IMR-90 (cell line): ENCODE results near the gene EPOP. TPM values are rescaled to one million over a fixed set of nuclear protein-coding genes. Genes with fewer than 3 reads are reported as not detected.

Source experiments
- ATAC-seq: fragments of 200-7000 bp; cut with Tn5 transposase; 2 replicates; pipeline ENCODE4 v1.9.1; 2020; ENCODE audit warnings: low read depth, mild to moderate bottlenecking, moderate library complexity
- BruUV-seq: library from RNA; stranded (reverse); fragments of 400-500 nt; replicated peaks from 2 replicates; lab custom pipeline; 2021; lab: Mats Ljungman, UMichigan
- CTCF ChIA-PET: fragments of 300-600 bp; formaldehyde crosslinking; extraction: SDS; loops from one replicate; lab custom pipeline; 2021; ENCODE audit warnings: antibody characterized with exemption; lab: Yijun Ruan, JAX
- POLR2A ChIA-PET: fragments of 300-600 bp; sonication (Branson Sonifier 250); formaldehyde crosslinking; loops from one replicate; lab custom pipeline; 2022; ENCODE audit warnings: antibody characterized with exemption; ENCODE audit not compliant: unreplicated experiment; lab: Charles Lee
- DNase-seq: peaks from one replicate; pipeline ENCODE4 v3.0.0; 2013
- H2AFZ ChIP-seq: replicated peaks from 2 replicates; pipeline ENCODE3; 2013; ENCODE audit warnings: low read length, mild to moderate bottlenecking; ENCODE audit not compliant: poor library complexity
- H2AK5ac ChIP-seq: 2 replicates; pipeline ENCODE4 v1.6.1; 2013; ENCODE audit warnings: low read depth, low read length, inconsistent platforms
- H2AK9ac ChIP-seq: replicated peaks from 2 replicates; pipeline ENCODE3; 2013; ENCODE audit warnings: mild to moderate bottlenecking, low read depth, low read length, moderate library complexity; ENCODE audit not compliant: poor library complexity
- H2BK120ac ChIP-seq: 2 replicates; pipeline ENCODE4 v1.6.1; 2013; ENCODE audit warnings: low read depth, low read length, inconsistent platforms
- H2BK15ac ChIP-seq: 3 replicates; pipeline ENCODE4 v1.6.1; 2013; ENCODE audit warnings: low read depth, low read length, inconsistent platforms
- H2BK20ac ChIP-seq: 2 replicates; pipeline ENCODE4 v1.6.1; 2013; ENCODE audit warnings: low read depth, mild to moderate bottlenecking, inconsistent platforms, low read length, moderate library complexity
- H2BK5ac ChIP-seq: 2 replicates; pipeline ENCODE4 v1.6.1; 2013; ENCODE audit warnings: mild to moderate bottlenecking, low read depth, low read length, inconsistent platforms; ENCODE audit not compliant: poor library complexity, severe bottlenecking
- H3K14ac ChIP-seq: replicated peaks from 2 replicates; pipeline ENCODE4 v1.6.1; 2013; ENCODE audit warnings: low read depth, low read length, inconsistent platforms
- H3K18ac ChIP-seq: 2 replicates; pipeline ENCODE4 v1.6.1; 2013; ENCODE audit warnings: low read depth, low read length, control low read depth
- H3K23ac ChIP-seq: 2 replicates; pipeline ENCODE4 v1.6.1; 2013; ENCODE audit warnings: low read depth, low read length, inconsistent platforms
- H3K27ac ChIP-seq: 2 replicates; pipeline ENCODE4 v1.5.1; 2013; ENCODE audit warnings: mild to moderate bottlenecking, control low read depth, low read length; ENCODE audit not compliant: insufficient read depth
- H3K27me3 ChIP-seq: 2 replicates; pipeline ENCODE4 v1.6.1; 2013; ENCODE audit warnings: low read length; ENCODE audit not compliant: control insufficient read depth, insufficient read depth
- H3K36me3 ChIP-seq: 2 replicates; pipeline ENCODE4 v1.6.1; 2013; ENCODE audit warnings: low read length, mixed read lengths; ENCODE audit not compliant: control insufficient read depth, insufficient read depth
- H3K4ac ChIP-seq: 2 replicates; pipeline ENCODE4 v1.6.1; 2013; ENCODE audit warnings: low read depth, low read length, inconsistent platforms
- H3K4me1 ChIP-seq: 2 replicates; pipeline ENCODE4 v1.6.1; 2013; ENCODE audit warnings: low read length, mixed read lengths; ENCODE audit not compliant: control insufficient read depth, insufficient read depth
- H3K4me2 ChIP-seq: 2 replicates; pipeline ENCODE4 v1.6.1; 2013; ENCODE audit warnings: low read depth, mild to moderate bottlenecking, control low read depth, low read length, moderate library complexity
- H3K4me3 ChIP-seq: 2 replicates; pipeline ENCODE4 v1.5.1; 2013; ENCODE audit warnings: low read depth, mild to moderate bottlenecking, control low read depth, low read length, moderate library complexity; ENCODE audit not compliant: insufficient read depth
- H3K56ac ChIP-seq: 2 replicates; pipeline ENCODE4 v1.6.1; 2013; ENCODE audit warnings: low read length, inconsistent platforms; ENCODE audit not compliant: insufficient read depth; ENCODE audit errors: extremely low read depth
- H3K79me1 ChIP-seq, 2 experiments: 2 replicates each; pipeline ENCODE4 v1.6.1; 2013; ENCODE audit warnings: low read length in 2 of 2, inconsistent platforms in 1 of 2, low read depth in 1 of 2
- H3K9ac ChIP-seq: 2 replicates; pipeline ENCODE4 v1.6.1; 2013; ENCODE audit warnings: low read depth, low read length, control low read depth
- H3K9me1 ChIP-seq: 2 replicates; pipeline ENCODE4 v1.6.1; 2013; ENCODE audit warnings: low read length, inconsistent platforms; ENCODE audit not compliant: insufficient read depth
- H3K9me3 ChIP-seq: 2 replicates; pipeline ENCODE4 v1.6.1; 2013; ENCODE audit warnings: low read length; ENCODE audit not compliant: control insufficient read depth, insufficient read depth
- H4K20me1 ChIP-seq: 2 replicates; pipeline ENCODE4 v1.6.1; 2013; ENCODE audit warnings: low read length, inconsistent platforms; ENCODE audit not compliant: insufficient read depth
- H4K5ac ChIP-seq: 2 replicates; pipeline ENCODE4 v1.6.1; 2013; ENCODE audit warnings: mild to moderate bottlenecking, low read depth, low read length, control low read depth
- H4K8ac ChIP-seq, 2 experiments: 2 replicates each; pipeline ENCODE4 v1.6.1; 2013; ENCODE audit warnings: low read depth in 2 of 2, low read length in 2 of 2, control low read depth in 1 of 2, inconsistent platforms in 1 of 2
- H4K91ac ChIP-seq: 2 replicates; pipeline ENCODE4 v1.6.1; 2013; ENCODE audit warnings: low read depth, low read length, inconsistent platforms; ENCODE audit not compliant: insufficient read depth
- BHLHE40 ChIP-seq: fragments of 150-350 bp; IDR thresholded peaks from 2 replicates; pipeline ENCODE4 v1.6.1; 2016; ENCODE audit warnings: mild to moderate bottlenecking, low read depth, low read length
- CEBPB ChIP-seq: IDR thresholded peaks from 2 replicates; pipeline ENCODE4 v1.6.1; 2012; ENCODE audit warnings: low read depth, low read length, improper control_type of control experiment
- FOS ChIP-seq: fragments of 150-350 bp; IDR thresholded peaks from 2 replicates; pipeline ENCODE4 v1.6.1; 2016; ENCODE audit warnings: low read depth, low read length
- MAFK ChIP-seq: IDR thresholded peaks from 2 replicates; pipeline ENCODE4 v1.6.1; 2012; ENCODE audit warnings: low read depth, low read length, improper control_type of control experiment
- MAZ ChIP-seq: IDR thresholded peaks from 2 replicates; pipeline ENCODE4 v1.6.1; 2012; ENCODE audit warnings: low read depth, mild to moderate bottlenecking, low read length, improper control_type of control experiment, moderate library complexity, borderline replicate concordance
- MXI1 ChIP-seq: IDR thresholded peaks from 2 replicates; pipeline ENCODE4 v1.6.1; 2012; ENCODE audit warnings: low read depth, mild to moderate bottlenecking, low read length, moderate library complexity, borderline replicate concordance
- NFE2L2 ChIP-seq: fragments of 150-350 bp; IDR thresholded peaks from 2 replicates; pipeline ENCODE4 v1.6.1; 2016; ENCODE audit warnings: low read depth, mild to moderate bottlenecking, low read length
- POLR2A ChIP-seq: IDR thresholded peaks from 2 replicates; pipeline ENCODE4 v1.6.1; 2012; ENCODE audit warnings: mild to moderate bottlenecking, low read depth, low read length
- RAD21 ChIP-seq: IDR thresholded peaks from 2 replicates; pipeline ENCODE4 v1.6.1; 2012; ENCODE audit warnings: low read length, improper control_type of control experiment
- RCOR1 ChIP-seq: IDR thresholded peaks from 2 replicates; pipeline ENCODE4 v1.6.1; 2012; ENCODE audit warnings: mild to moderate bottlenecking, low read length, improper control_type of control experiment; ENCODE audit not compliant: insufficient replicate concordance
- RFX5 ChIP-seq: IDR thresholded peaks from 2 replicates; pipeline ENCODE4 v1.8.0; 2012; ENCODE audit warnings: low read depth, mild to moderate bottlenecking, low read length, moderate library complexity
- SMC3 ChIP-seq: fragments of 150-350 bp; IDR thresholded peaks from 2 replicates; pipeline ENCODE4 v1.6.1; 2016; ENCODE audit warnings: low read depth, mild to moderate bottlenecking, antibody characterized with exemption, low read length, moderate library complexity
- WGBS, 2 experiments: methylation state at CpG; one replicate each; pipeline versions ENCODE4 v1.1.5 to v1.1.7; 2013; ENCODE audit warnings: missing lambda C conversion rate in 2 of 2; ENCODE audit not compliant: insufficient read length in 1 of 2; ENCODE audit errors: extremely low coverage in 2 of 2; 5-methylcytosine and 5-hydroxymethylcytosine counted together
- dilution Hi-C: fragments of 300-500 bp; cut with HindIII; formaldehyde crosslinking; loops from one replicate; pipeline ENCODE4 v1.14.3; 2018; ENCODE audit warnings: low sequenced_read_pairs; ENCODE audit not compliant: unreplicated experiment
- in situ Hi-C: fragments of 300-500 bp; cut with MboI; formaldehyde crosslinking; loops from 3 replicates; pipeline ENCODE4 v1.14.3; 2019; ENCODE audit warnings: low sequenced_read_pairs, inconsistent platforms, mixed read lengths
- intact Hi-C: fragments of 100-400 bp; cut with micrococcal nuclease; formaldehyde crosslinking; loops from 2 replicates; pipeline ENCODE4 v1.10.0; 2022
- polyA plus RNA-seq, 3 experiments: library from polyadenylated mRNA; depleted of rRNA; stranded (reverse); fragments of >200 nt; gene quantifications; 2 replicates each; pipeline ENCODE4 v1.2.3, GENCODE V29; 2012; ENCODE audit warnings: low replicate concordance in 1 of 3
- total RNA-seq: library from RNA; depleted of rRNA; stranded (reverse); fragments of >200 nt; gene quantifications from 2 replicates; pipeline ENCODE4 v1.2.3, GENCODE V29; 2012
- TF ChIP-seq, protein P1 (sequence below): conservative IDR thresholded peaks from 2 replicates; pipeline ENCODE4 v1.5.1; 2012; ENCODE audit warnings: mild to moderate bottlenecking, low read depth, low read length, improper control_type of control experiment
- TF ChIP-seq, protein P2 (sequence below): fragments of 150-350 bp; IDR thresholded peaks from 2 replicates; pipeline ENCODE4 v1.6.1; 2016; ENCODE audit warnings: low read depth, mild to moderate bottlenecking, low read length, moderate library complexity, borderline replicate concordance
- TF ChIP-seq, protein P3 (sequence below): fragments of 150-350 bp; IDR thresholded peaks from 2 replicates; pipeline ENCODE4 v1.6.1; 2017; ENCODE audit warnings: mild to moderate bottlenecking, antibody characterized with exemption, low read length, low read depth

The EPOP gene
- total and polyA plus RNA-seq, 2 of the 4 experiments (the other 2 are of a cell fraction), result 0.36 to 0.82 TPM

DNA sequence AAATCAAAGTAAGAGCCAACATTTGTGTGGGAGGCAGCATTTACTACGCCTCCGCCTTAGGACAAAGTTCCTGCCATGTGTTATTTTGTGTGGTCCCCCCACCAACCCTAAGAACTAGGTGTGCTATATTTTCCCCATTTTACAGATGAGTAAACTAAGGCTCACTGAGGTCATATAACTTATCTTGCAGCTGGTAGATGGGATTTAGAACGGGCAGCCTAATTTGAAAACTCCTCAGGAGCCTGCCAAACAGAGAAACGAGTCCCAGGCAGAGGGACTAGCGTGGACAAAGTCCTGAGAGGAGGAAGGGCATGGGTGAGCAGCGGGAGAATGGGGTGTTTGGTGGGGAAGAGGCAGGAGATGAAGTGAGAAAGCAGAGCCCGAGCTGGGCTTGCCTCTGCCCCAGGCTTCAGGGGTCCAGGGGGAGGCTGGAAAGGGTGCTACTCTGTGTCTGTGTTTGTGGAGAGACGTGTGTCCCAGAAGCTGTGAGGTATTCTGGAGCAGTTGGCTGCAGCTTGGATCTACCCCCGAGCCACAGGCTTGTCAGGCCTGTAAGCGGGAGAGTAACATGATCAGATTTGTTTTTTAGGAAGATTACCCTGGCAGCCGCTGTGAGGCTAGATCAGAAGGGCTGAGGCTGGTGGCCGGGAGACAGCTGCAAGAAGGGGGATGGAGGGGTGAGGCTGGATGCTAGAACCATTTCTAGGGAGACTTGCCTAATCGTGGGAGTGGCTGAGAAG, 35.3 kb upstream of the EPOP start:
- peaks cover 17 to 45% of the 10 kb centered on the region in 2 experiments; a peak in 3 of 4 replicates for H3K79me1 ChIP-seq
- POLR2A ChIA-PET, result no interaction called here
- dilution Hi-C loops, result no loop called here
- TF ChIP-seq RCOR1, result no peak
- no peak for TF ChIP-seq RFX5
- TF ChIP-seq, protein P1, sequence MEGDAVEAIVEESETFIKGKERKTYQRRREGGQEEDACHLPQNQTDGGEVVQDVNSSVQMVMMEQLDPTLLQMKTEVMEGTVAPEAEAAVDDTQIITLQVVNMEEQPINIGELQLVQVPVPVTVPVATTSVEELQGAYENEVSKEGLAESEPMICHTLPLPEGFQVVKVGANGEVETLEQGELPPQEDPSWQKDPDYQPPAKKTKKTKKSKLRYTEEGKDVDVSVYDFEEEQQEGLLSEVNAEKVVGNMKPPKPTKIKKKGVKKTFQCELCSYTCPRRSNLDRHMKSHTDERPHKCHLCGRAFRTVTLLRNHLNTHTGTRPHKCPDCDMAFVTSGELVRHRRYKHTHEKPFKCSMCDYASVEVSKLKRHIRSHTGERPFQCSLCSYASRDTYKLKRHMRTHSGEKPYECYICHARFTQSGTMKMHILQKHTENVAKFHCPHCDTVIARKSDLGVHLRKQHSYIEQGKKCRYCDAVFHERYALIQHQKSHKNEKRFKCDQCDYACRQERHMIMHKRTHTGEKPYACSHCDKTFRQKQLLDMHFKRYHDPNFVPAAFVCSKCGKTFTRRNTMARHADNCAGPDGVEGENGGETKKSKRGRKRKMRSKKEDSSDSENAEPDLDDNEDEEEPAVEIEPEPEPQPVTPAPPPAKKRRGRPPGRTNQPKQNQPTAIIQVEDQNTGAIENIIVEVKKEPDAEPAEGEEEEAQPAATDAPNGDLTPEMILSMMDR, result no peak
- TF ChIP-seq MAZ, result no peak
- TF ChIP-seq NFE2L2, result no peak
- TF ChIP-seq RAD21, result no peak
- no peak for TF ChIP-seq FOS
- TF ChIP-seq, protein P2, sequence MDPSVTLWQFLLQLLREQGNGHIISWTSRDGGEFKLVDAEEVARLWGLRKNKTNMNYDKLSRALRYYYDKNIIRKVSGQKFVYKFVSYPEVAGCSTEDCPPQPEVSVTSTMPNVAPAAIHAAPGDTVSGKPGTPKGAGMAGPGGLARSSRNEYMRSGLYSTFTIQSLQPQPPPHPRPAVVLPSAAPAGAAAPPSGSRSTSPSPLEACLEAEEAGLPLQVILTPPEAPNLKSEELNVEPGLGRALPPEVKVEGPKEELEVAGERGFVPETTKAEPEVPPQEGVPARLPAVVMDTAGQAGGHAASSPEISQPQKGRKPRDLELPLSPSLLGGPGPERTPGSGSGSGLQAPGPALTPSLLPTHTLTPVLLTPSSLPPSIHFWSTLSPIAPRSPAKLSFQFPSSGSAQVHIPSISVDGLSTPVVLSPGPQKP, result no peak
- TF ChIP-seq MXI1, result no peak
- no peak for TF ChIP-seq SMC3
- no peak for TF ChIP-seq BHLHE40
- no peak for TF ChIP-seq POLR2A
- no peak for TF ChIP-seq CEBPB
- TF ChIP-seq, protein P3, sequence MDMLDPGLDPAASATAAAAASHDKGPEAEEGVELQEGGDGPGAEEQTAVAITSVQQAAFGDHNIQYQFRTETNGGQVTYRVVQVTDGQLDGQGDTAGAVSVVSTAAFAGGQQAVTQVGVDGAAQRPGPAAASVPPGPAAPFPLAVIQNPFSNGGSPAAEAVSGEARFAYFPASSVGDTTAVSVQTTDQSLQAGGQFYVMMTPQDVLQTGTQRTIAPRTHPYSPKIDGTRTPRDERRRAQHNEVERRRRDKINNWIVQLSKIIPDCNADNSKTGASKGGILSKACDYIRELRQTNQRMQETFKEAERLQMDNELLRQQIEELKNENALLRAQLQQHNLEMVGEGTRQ, result no peak
- TF ChIP-seq MAFK, result no peak

More for the DNA sequence above, 35.3 kb upstream of the EPOP start:
- intact Hi-C loops (no loop called here), in situ Hi-C loops (no loop called here)
- H3K27me3 ChIP-seq, result no peaks in the 10 kb centered on the region
- no peak overlapping the region for H3K4me2 ChIP-seq
- no peak overlapping the region for H2BK120ac ChIP-seq
- no peak overlapping the region for H4K91ac ChIP-seq
- CTCF ChIA-PET, result interaction anchor here (0.6 kb wide), 1 partner anchor 22 kb away, joined by 4 read pairs; no protein-coding TSS in a partner anchor
- peaks cover 27% of the 10 kb centered on the region; the same call in 1 of the 2 replicates for H4K20me1 ChIP-seq
- H2BK15ac ChIP-seq, result no peak overlapping the region
- peaks cover 4% of the 10 kb centered on the region; the same call in 1 of the 2 replicates for H3K4me1 ChIP-seq
- H2BK20ac ChIP-seq, result no peak overlapping the region
- DNase-seq, result no peak
- 68% methylated on average over 6 of the region's 13 CpGs; no CpG with 5 or more reads in 1 of the 2 experiments for WGBS, 2 experiments
- H3K9me1 ChIP-seq, result peaks cover 3% of the 10 kb centered on the region; the same call in 1 of the 2 replicates
- H3K14ac ChIP-seq, result no peak overlapping the region
- no peak overlapping the region for H2BK5ac ChIP-seq
- H3K23ac ChIP-seq, result no peak overlapping the region
- no peak overlapping the region for H3K4ac ChIP-seq
- no peak overlapping the region for H3K9ac ChIP-seq
- H4K8ac ChIP-seq, result no peak overlapping the region
- peaks cover 48% of the 10 kb centered on the region for H3K36me3 ChIP-seq
- ATAC-seq, result no peak
- no TSS peak for BruUV-seq
- no peak overlapping the region for H3K18ac ChIP-seq
- H2AK5ac ChIP-seq, result no peak overlapping the region
- H2AFZ ChIP-seq, result no peak overlapping the region
- H3K4me3 ChIP-seq, result no peak overlapping the region
- no peak overlapping the region for H3K56ac ChIP-seq
- H3K27ac ChIP-seq, result no peak overlapping the region
- no peak overlapping the region for H4K5ac ChIP-seq
- H2AK9ac ChIP-seq, result no peak overlapping the region
- no peaks in the 10 kb centered on the region for H3K9me3 ChIP-seq
